ENCODE data around the gene CBLC.

CBLC gene

GRCh38 chr19:44799627-44800346 is 22.1 kb downstream of the CBLC start:
- no peak for DNase-seq (ENCODE audit: low read depth)

DNA sequence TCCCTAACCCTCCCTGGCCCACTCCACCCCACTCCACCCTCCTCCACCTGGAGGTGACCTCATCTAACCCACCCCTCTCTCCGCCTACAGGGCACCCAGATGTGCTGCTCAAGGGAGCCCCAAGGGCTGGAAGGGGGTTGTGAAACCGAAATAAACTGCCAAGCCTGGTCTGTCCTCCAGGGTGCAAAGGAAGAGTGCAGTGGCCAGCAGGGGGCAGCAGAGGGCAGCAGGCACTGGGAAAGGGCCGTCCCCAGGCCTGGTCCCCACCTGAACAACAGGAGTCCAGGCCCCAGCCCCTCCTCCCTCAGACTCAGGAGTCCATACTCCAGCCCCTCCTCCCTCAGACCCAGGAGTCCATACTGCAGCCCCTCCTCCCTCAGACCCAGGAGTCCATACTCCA is 22.8 kb downstream of the CBLC start:
- DNase-seq (ENCODE audit: low read depth) = peak; percentile 71

- no peak for DNase-seq (ENCODE audit: low read depth)
Observed at GRCh38 chr19:44803442-44804428, 26.0 kb downstream of the CBLC start.

GRCh38 chr19:44806291-44806690 is 28.6 kb downstream of the CBLC start:
- DNase-seq (ENCODE audit: low read depth) = no peak

- no peak for DNase-seq (ENCODE audit: low read depth)
Observed at GRCh38 chr19:44807162-44807561, 29.5 kb downstream of the CBLC start.

DNA sequence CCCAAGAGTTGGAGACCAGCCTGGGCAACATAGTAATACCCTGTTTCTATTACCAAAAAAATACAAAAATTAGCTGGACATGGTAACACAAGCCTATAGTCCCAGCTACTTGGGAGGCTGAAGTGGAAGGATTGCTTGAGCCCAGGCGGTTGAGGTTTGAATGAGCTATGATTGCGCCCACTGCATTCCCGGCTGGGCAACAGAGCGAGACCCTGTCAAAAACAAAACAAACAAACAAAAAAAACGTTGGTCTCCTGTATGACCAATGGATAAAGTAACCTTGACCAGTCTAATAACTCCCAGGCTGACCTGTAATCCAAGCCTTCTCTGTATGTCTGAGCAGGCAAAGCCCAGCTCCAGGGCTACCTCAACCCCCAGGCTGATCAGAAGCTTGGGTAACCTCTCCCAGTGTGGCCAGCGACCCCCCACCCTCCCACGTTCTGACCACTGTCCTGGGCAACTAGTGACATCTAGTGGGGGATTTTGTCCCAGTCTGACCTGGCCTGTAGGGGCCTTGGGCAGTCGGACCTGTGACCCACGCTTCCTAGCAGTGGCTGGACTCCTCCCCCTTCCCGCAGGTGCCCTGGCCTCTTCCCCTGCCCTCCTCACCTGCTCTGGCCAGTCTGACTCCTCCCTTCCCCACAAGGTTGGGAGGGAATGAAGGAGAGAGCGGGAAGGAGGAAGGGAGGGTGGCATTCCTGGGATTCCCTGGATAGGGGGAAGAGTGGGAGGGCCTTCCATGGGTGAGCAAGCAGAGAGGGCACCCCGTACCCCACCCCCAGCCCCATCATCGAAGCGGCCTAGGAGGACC is 30.2 kb downstream of the CBLC start:
- no peak for DNase-seq (ENCODE audit: low read depth)

DNA sequence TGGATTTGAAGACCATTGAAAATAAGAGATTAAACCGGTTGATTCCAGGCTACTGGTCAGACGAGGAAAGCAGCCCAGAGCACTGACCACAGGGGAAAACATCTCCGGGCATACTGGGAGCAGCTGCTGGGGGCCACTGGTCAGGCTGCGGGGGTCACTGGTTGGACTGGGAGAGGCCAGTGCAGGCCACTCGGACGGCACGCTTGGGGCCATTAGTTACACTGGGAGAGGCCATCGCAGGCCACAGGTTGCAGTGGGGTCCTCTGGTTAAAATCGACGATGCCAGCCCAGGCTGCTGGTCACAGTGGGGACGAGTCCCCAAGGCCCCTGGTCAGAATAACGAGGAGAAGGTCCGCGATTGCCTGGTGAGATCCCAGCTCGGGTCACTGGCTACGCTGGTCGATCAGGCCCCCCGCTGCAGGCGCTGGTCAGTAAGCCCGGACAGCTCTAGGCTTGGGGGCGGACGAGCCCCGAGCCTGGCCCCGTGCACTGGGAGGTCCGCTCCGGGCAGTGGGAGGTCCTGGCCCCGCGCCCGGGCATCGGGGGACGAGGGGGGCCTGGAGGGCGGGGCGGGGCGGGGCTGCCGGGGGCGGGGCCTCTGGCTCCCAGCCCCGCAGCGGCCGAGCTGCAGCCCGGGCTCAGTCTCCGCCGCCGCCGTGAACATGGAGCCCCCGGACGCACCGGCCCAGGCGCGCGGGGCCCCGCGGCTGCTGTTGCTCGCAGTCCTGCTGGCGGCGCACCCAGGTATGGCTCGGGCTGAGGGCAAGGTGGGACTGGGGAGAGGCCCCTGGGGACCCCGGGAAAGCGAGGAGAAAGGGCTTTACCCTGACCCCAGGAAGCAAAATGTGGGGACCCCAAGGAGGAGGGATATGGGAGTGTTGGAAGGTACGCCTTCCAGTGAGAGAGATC is 31.0 kb downstream of the CBLC start, which contains the start of gene BCAM:
Gene BCAM, plus strand, starts transcription at position 641 of the 909 bp plus-strand sequence. Its CDS starts 22 bp downstream, at position 663.
- DNase-seq (ENCODE audit: low read depth) = no peak

- DNase-seq (ENCODE audit: low read depth) = no peak
Observed at GRCh38 chr19:44809577-44810233, 32.0 kb downstream of the CBLC start.

GRCh38 chr19:44810234-44811121 is 32.8 kb downstream of the CBLC start:
- DNase-seq (ENCODE audit: low read depth) = no peak

- DNase-seq (ENCODE audit: low read depth) = no peak
Observed at GRCh38 chr19:44811122-44811419, 33.4 kb downstream of the CBLC start.

DNA sequence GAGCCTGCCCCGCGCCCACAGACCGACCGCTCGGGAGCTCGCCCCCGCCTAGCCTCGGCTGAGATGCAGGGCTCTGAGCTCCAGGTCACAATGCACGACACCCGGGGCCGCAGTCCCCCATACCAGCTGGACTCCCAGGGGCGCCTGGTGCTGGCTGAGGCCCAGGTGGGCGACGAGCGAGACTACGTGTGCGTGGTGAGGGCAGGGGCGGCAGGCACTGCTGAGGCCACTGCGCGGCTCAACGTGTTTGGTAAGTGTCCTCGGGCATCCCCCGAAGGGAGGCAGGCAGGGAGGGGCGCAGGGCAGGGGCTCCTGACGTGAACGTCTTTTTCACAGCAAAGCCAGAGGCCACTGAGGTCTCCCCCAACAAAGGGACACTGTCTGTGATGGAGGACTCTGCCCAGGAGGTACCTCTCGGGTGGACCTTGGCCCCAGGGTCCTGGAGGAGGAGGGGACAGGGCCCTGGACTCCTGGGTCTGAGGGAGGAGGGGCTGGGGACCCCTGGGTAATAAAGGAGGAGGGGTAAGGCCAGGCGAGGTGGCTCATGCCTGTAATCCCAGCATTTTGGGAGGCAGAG is 34.5 kb downstream of the CBLC start:
- no peak for DNase-seq (ENCODE audit: low read depth)

DNA sequence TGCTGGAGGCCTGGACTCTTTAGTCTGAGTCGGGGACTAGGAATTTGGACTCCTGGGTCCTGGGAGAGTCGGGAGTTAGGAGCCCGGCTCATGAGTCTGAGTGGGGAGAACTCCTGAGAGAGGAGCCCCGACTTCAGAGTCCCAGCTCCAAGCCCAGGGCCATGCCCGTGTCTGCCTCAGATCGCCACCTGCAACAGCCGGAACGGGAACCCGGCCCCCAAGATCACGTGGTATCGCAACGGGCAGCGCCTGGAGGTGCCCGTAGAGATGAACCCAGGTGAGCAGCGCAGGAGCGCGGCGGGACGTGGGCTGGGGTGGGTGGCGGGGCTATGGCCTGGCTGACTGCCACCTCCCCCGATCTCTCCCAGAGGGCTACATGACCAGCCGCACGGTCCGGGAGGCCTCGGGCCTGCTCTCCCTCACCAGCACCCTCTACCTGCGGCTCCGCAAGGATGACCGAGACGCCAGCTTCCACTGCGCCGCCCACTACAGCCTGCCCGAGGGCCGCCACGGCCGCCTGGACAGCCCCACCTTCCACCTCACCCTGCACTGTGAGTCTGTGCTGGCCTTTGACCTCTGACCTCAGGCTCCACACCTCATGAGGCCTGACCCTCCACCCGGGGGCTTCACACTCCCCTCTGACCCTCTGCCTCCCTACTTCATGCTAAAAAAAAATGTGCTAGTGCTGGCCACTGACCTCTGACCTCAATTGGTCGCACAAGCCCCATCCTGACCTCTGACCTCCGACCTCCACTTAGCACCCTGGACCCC is 35.6 kb downstream of the CBLC start:
- DNase-seq (ENCODE audit: low read depth) = no peak

GRCh38 chr19:44813841-44814470 is 36.3 kb downstream of the CBLC start:
- DNase-seq (ENCODE audit: low read depth) = no peak

GRCh38 chr19:44814517-44814916 is 36.8 kb downstream of the CBLC start:
- DNase-seq (ENCODE audit: low read depth) = no peak

DNA sequence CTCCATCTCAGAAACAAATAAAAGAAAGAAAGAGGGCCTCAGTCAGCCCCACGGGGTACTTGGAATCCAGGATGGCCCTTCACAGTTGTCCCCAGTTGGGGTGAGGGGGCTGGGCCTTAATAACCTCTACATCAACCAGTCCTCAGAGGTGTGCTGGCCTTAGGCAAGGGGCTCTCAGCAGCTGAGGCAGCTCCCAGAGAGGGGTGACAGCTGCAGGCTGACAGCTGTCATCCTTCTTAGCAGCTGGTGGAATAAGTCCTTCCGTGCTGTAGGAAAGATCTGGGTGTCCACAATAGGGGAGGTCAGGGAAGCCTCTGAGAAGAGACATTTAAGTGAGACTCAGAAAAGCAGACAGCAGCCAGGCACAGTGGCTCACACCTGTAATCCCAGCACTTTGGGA is 38.6 kb downstream of the CBLC start:
- DNase-seq (ENCODE audit: low read depth) = no peak

DNA sequence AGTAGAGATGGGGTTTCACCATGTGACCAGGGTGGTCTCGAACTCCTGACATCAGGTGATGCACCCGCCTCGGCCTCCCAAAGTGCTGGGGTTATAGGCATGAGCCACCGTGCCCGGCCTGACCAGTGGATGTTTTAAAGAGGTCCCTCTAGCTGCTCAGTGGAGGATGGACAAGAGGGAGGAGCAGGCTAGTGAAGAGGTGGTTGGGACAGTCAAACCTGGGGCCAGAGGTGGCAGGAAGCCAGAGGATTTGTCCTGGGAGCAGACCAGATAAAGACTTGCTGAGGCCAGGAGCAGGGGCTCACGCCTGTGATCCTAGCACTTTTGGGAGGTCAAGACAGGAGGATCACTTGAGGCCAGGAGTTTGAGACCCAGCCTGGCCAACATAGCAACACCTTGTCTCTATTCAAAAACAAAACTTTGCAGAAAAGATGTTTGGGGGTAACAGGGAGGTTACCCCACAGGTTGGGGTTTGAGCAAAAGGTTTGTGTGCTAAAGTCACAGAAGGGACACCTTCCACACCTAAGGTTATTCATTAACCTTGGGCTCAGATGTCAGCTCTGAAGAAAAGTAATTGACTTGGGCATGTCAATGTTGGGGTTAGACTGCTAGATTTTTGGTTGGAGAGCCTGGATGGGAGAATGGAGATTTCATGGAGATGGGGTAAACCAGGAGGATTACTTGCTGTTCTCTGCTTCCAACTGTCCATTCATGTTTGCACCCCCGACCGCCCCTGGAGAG is 40.2 kb downstream of the CBLC start:
- DNase-seq (ENCODE audit: low read depth) = no peak

DNA sequence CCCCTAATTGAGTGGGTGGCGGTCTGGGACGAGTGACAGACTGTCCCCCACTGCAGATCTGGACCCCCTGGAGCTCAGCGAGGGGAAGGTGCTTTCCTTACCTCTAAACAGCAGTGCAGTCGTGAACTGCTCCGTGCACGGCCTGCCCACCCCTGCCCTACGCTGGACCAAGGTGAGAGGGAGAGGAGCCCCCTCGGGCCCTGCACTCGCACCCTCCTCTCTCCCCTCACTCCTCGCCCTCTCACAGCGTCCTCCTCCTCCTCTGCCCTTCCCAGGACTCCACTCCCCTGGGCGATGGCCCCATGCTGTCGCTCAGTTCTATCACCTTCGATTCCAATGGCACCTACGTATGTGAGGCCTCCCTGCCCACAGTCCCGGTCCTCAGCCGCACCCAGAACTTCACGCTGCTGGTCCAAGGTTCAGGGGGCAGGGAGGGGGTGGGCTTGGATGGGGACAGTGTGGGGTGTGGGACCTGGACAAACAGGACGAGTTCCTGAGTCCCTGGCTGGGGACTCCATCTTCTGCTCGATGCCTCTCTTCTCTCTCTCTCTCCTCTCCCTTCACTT is 40.9 kb downstream of the CBLC start:
- DNase-seq (ENCODE audit: low read depth) = no peak
